Stimulated activated CD4-positive, alpha-beta T cell treated with anti-CD3 and anti-CD28 coated beads, Interleukin-1b, Interleukin-23, amount 100 ng/mL, for 1 hour (primary cell): ENCODE measurements around the gene SMURF1.
"Not testable (repeated sequence)": the region's sequence is repeated elsewhere in the genome, so short reads cannot be mapped to it uniquely, and the experiment has no call there.

Experiments
- DNase-seq, 2 donors: peaks; one replicate each; pipeline ENCODE4 v3.0.0-alpha.2; 2020; ENCODE audit warnings: low read depth in 2 of 2

Gene SMURF1

DNA sequence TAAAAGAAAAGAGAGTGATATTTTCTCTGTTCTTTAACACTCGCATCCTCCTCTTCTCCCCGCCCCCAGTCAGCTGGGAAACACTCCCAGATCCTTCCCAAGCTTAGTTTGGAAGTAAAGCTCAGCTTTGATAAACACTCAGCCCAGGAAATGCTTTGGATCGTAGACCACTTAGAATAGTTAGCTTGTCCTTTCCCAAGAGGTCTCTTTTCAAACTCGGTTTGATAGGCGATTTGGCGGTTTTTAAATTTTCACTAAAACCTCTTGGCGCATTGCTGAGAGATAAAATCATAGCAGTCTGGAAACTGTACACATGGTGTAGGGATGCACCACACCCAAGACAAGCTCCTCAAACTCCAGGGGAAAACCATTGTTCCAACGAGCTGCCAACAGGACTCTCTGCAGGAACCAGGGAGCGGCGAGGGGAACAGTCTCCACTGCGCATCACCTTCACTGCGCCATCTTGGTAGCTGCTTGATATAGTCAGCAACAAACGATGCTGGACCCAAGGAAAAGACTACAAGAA, 22.3 kb downstream of the SMURF1 start:
- no peak for DNase-seq

GRCh38 chr7:99120916-99121315, 23.0 kb downstream of the SMURF1 start:
- no peak for DNase-seq

- no peak for DNase-seq
These were observed 23.4 kb downstream of the SMURF1 start for GRCh38 chr7:99120501-99120900.

GRCh38 chr7:99118077-99118476, 25.8 kb downstream of the SMURF1 start:
- DNase-seq = no peak

DNA sequence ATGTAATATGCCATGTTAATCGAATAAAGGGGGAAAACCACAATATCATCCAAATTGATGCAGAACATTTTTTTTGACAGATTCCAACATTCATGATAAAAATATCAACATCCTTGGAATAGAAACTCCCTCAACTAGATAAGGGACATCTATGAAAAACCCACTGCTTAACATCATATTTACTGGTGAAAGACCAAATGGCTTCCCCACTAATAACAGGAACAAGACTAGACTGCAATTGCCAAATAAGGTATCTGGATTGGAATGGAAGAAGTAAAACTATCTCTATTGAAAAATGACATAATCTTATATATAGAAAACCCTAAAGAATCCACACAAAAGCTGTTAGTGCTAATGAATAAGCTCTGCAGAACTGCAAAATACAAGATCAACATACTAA, 27.8 kb downstream of the SMURF1 start:
- DNase-seq = no peak

- no peak for DNase-seq
These were observed 28.5 kb downstream of the SMURF1 start for GRCh38 chr7:99115379-99115778.

DNA sequence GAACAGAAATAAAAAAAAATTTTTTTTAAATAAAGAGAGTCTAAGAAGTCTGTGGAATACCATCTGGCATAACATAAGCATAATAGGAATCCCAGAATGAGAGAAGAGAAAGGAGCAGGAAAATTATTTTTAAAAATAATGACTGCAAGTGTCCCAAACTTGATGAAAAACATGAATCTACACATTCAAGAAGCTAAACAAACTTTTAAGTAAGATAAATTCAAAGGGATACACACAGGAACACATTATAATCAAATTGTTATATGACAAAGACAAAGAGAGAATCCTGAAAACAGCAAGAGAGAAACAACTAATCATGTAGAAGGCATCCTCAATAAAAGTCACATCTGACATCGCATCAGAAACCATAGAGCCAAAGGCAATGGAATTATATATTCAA, 30.9 kb downstream of the SMURF1 start:
- DNase-seq = no peak

GRCh38 chr7:99112097-99112496, 31.8 kb downstream of the SMURF1 start:
- DNase-seq = no peak

DNA sequence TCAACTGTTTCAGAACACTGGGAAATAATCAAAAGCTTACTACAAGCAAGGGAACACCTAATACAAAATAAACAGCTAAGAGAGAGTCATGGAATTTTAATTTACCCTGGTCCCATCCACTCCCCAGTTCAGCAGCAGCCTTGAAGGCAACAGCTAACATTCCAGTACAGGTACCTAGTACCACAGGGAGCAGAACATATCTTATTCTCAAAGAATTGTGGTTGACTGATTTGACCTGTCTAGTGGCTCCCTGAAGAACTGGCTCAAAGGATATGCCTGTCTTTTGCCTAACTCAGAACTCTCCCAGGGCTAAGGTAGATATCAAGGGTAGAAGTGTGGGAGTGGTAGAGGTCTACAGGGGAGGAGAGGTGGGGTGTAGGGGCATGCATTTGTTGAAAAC, 32.3 kb downstream of the SMURF1 start:
- no peak for DNase-seq

GRCh38 chr7:99109108-99110051, 34.5 kb downstream of the SMURF1 start:
- no peak for DNase-seq

DNA sequence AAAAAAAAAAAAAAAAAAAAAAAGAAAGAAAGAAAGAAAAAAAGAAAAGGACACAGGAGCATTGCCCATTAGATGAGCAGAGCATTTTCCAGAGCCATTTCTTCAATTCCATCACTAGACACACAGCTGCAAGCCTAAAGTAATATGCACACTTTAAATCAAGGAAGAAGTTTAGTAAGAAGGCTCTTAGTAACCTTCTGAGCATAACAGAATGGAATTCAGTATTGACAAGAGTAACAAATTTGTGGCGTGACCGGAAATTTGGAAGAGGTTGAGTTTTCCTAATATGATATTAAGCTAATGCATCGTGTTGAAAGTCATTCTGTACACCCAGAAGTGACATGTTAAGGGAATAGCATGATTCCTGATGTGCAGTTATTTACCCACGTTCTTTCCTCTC, 35.3 kb downstream of the SMURF1 start:
- DNase-seq = no peak

DNA sequence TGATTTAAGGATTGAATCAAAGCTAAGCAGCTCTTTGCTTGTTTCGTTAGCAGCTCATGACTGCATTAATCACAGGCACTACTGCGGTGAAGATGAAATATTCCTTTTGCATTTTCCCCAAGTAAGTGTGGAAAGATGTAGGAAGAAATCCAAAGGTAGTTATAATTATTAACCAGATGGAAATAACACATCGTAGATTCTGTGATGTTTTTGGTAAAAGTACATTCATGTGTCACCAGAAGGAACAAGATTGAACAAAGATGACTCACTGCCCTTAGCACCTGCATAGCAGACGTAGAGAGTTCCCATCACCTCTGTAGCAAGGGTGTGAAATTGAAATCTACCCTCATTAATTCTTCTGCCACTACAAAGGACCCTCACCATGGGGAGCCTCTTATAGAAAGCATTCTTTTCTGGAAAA, 37.1 kb downstream of the SMURF1 start:
- no peak for DNase-seq

DNA sequence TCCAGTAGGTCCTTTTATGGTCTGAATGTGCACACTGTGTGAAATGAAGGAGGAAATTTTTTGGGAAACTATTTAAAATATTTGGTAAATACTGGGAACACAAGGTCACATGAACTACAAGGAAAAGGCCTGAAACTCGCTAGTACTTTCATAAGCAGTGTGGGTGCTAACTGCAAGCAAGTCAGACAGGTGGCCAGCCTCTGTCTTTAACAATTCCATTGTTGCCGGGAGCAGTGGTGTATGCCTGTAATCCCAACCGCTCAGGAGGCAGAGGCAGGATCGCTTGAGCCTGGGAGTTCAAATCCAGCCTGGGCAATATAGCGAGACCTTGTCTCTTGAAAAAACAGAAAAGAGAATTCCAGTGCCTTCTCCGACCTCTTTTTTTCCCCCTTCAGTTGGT, 37.5 kb downstream of the SMURF1 start:
- no peak for DNase-seq

DNA sequence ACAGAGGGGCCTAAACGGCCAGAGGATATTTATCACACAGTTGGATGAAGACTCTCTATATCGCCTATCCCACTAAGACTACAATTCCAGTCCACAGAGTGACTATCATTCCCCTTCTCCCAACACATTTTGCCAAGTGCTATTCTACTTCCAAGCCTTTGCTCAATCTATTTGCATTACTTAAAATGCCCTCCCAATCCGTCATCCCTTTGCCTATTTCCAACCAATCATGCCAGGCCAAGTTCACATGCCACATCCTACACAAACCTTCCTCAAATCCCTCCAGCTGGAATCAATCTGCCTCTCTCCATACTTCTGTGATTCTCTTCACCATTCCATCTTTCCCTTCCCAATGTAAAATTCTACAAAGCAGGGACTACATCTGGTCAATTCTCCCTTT, 38.2 kb downstream of the SMURF1 start:
- DNase-seq = no peak

DNA sequence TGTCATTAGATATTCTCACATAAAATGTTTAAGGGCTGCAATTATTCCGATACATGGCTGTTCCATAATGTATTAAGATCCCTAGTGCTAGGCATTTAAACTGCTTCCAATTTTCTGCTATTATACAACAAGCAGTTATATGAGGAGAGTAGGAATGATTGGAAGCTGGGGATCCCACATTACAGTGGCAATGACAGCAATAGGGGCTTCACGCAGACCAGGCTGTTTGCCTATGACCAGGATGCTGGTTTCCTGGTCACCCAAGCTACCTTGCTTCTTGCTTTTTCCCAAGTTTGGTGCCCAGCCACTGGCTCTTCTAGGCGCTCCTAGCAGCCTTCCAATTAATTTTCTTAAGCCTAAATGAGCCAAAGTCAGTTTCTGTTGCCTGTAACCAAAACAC, 39.3 kb downstream of the SMURF1 start:
- DNase-seq = no peak

DNA sequence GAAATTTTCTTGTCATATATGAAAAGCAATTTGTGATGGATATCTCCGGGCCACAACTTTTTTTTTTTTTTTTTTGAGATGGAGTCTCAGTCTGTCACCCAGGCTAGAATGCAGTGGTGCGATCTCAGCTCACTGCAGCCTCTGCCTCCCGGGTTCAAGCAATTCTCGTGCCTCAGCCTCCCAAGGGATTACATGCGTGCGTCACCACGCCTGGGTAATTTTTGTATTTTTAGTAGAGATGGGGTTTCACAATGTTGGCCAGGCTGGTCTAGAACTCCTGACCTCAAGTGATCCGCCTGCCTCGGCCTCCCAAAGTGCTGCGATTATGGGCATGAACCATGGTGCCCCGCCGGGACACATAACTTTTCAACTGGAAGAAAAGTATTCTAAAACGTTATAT, 40.1 kb downstream of the SMURF1 start:
- not testable (repeated sequence) for DNase-seq

DNA sequence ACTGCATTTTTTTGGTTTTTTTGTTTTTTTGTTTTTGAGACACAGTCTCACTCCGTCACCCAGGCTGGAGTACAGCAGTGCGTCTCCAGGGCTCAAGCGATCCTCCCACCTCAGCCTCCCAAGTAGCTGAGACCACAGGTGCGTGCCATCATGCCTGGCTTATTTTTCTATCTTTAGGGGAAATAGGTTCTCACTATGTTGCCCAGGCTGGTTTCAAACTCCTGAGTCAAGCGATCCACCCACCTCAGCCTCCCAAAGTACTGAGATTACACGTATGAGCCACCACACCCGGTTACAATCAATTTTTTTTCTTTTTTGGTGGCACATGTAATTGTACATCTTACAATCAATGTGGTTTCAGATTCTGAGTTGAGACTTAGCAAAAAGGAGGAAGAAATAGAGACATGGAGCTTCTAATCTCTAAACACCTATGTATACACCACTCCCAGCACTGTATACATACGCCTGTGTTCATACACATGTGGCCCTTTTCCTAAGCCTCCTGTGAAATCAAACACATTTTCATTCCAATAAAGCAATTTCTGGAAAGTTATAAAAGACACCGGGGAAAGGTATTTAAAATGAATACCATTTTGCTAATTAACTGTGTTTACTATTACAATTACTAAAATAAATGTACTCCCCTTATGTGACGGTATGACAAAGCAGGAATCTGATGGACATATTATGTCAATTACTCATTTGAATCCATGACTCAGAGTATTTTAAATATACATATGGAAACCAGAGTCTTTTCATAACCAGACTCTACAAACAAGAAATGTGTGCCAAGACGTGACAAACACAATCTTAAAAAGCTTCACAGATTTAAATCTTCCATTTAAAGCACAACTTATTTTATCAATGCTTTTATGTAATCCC, 40.9 kb downstream of the SMURF1 start:
- no peak for DNase-seq

GRCh38 chr7:99102361-99102760, 41.5 kb downstream of the SMURF1 start:
- DNase-seq = no peak

GRCh38 chr7:99101516-99101915, 42.4 kb downstream of the SMURF1 start:
- DNase-seq = not testable (repeated sequence)

- no peak for DNase-seq
These were observed 44.3 kb downstream of the SMURF1 start for GRCh38 chr7:99099499-99100077.

GRCh38 chr7:99098824-99099498, 44.9 kb downstream of the SMURF1 start:
- no peak for DNase-seq
